HuH-7 (cell line): ENCODE results near the gene FRMD5.
A peak's percentile ranks its signal among the peaks of the same experiment; 100 is the strongest.

Experiments
- DNase-seq: peaks from one replicate; pipeline ENCODE4 v3.0.0; 2011; ENCODE audit warnings: low spot score

The FRMD5 gene

GRCh38 chr15:43923553-43923952, 271.5 kb downstream of the FRMD5 start:
- no peak for DNase-seq

GRCh38 chr15:43922021-43922420, 273.1 kb downstream of the FRMD5 start:
- no peak for DNase-seq

GRCh38 chr15:43920815-43921214, 274.3 kb downstream of the FRMD5 start:
- DNase-seq = no peak

DNA sequence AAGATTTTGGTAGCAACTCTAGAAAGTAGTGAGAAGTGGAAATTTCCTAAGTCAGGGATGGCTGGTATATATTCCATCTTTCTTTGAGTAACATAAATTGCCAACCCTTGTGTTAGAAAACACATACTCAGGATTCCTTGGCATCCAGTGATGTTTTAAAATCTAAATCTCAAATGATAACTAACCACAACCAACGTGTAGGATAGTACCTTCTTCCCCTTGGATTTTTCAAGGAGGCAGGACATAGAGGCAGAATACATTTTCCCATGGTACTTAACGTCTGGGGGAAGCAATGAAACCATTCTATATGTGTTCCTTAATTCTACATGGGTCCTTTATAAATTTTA, 274.8 kb downstream of the FRMD5 start:
- no peak for DNase-seq

DNA sequence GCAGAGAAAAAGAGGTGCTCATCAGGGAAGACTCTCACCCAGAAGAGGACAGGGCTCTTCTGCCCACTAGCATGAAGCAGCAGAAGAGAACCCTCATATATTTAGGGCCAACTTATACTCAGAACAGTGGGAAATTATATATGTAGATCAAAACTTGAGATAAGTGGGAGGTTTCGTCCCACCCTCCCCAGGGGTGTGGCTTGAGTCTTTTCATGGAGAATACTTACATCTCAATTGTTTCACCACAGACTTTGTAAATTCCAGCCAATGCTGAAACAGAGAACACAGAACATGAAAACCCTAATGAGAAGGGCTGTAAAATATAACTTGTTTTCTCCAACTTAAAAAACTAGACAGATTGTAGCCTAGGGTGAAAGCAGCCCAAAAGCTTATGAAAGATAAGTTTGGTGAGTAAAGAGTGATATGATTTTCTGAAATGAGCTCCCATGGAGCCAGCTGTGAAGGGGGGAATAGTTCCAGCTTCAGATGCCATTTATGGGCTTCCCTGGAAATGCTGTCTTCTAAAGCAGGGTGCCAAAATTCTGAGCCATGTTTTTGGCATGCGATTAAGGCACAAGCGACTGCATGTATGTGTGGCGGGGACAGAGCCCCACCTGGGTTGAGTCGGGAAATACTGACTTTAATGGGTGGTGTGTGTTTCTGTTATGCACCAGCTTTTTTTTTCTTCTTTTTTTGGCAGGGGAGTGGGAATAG, 275.4 kb downstream of the FRMD5 start:
- DNase-seq = no peak

DNA sequence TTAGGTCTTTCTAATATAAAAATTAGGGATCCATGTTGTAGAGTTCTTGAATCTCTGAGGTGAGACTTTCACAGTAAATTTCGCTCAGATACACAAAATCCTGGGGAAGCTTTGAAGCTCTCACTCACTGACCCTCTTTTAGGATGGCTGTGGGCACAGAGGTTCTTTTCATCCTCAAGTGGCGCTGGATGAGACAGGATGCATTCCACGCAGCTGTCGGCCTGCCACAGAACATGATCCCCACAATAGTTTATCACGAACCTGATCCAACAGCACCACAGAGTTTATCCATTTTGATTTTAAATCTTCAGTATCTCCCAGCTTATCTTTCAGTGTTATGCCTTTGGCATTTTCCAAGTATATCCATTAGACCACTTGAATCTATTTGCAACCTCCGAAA, 276.4 kb downstream of the FRMD5 start:
- no peak for DNase-seq

GRCh38 chr15:43916326-43916660, 278.8 kb downstream of the FRMD5 start:
- DNase-seq = no peak

GRCh38 chr15:43915631-43916325, 279.3 kb downstream of the FRMD5 start:
- DNase-seq = no peak

DNA sequence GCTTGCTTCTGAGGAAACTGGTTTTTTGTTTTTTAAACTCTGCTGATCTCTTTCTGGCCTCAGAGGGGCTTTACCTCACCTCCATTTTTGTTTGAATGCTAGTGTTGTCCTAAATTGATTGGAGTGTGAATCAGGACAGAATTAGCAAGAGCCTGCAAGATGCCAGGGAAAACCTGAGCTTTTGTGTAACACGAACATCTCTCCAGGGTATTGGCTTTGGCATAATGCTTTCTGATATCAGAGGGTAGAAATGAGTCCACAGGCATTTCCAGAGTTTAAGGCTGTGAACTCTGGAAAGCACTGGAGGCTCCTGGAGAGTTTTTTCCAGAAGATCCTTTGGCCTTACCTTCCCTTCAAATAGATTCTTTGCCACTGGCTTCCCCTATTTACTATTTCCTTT, 281.1 kb downstream of the FRMD5 start:
- no peak for DNase-seq

GRCh38 chr15:43913026-43913780, 281.9 kb downstream of the FRMD5 start:
- no peak for DNase-seq

DNA sequence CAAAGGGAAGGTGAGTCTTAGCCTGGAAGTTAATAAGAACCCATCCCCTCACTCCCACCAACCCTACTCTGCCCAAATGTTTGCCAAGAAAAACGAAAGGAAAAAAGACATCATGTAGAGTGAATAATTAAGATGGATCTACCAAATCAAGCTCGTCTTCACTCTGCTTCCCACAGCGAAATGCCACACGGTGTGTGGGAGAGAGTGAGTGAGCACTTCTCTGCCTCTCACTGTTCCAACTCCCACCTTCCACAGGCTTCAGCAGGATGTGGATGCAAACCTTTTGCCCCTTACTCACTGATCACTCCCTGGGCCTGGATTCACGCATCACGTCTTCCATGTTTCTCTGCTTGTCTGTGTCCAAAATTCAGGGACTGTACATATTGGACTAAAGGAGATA, 282.9 kb downstream of the FRMD5 start:
- DNase-seq = no peak

- no peak for DNase-seq
Measured at GRCh38 chr15:43911235-43911781, 283.8 kb downstream of the FRMD5 start.

GRCh38 chr15:43908516-43909050, 286.5 kb downstream of the FRMD5 start:
- DNase-seq = no peak

GRCh38 chr15:43905755-43906154, 289.3 kb downstream of the FRMD5 start:
- no peak for DNase-seq

- peak; percentile 79 for DNase-seq
Measured at GRCh38 chr15:43903864-43904290, 291.2 kb downstream of the FRMD5 start.

DNA sequence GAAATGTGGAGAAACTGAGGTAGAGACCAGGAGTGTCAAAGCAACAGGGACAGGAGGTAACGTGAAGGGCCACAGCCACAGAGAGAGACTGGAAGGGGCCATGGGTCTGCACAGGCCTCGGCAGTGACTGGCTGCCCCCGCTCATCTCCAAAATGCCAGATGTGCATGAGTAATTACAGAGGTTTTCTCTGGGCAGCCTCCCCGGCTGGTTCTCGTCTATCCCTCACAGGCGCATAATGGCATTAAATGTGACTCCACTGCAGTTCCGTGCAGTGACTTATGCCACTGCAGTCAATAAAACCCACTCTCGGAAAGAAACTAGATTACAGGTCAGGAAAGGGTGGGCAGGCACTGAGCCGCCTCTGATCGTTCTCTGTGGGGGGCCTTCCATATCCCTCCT, 293.6 kb downstream of the FRMD5 start:
- DNase-seq = no peak

DNA sequence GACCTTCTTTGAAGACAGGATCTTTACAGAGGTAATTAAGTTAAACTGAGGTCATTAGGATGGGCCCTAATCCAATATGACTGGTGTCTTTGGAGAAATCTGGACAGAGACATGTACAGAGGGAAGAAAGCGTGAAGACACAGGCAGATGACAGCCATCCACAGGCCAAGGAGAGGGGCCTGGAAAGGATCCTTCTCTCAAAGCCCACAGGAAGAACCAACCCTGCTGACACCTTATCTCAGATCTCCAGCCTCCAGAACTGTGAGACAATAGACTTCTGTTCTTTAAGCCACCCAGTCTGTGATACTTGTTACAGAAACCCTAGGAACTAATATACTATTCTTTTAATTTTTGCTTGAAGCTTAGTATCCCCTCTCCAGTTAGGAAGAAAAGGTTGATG, 294.1 kb downstream of the FRMD5 start:
- DNase-seq = no peak

DNA sequence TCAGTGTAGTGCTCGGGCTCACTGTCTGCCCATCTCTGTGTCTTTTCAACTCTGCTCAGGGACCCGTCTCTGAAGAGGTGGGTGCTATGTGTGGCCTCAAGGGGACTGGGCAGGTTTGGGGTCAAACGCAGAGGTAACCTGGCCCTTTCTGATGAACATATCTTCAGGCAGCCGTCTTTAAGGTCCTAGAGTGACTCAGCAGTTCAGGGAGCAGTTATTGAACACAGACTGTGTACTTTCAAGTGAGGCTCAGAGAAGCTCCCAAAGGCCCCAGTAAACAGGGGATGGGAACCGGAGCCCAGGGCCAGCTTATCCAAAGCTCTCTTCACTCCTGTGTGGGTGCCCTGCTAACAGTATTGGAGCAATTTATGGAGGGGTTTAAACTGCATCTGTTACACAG, 295.1 kb downstream of the FRMD5 start:
- no peak for DNase-seq

- no peak for DNase-seq
Measured at GRCh38 chr15:43898891-43899290, 296.2 kb downstream of the FRMD5 start.

- no peak for DNase-seq
Measured at GRCh38 chr15:43896543-43896942, 298.5 kb downstream of the FRMD5 start.

- no peak for DNase-seq
Measured at GRCh38 chr15:43895586-43895985, 299.5 kb downstream of the FRMD5 start.

- no peak for DNase-seq
Measured at GRCh38 chr15:43893956-43894355, 301.1 kb downstream of the FRMD5 start.

DNA sequence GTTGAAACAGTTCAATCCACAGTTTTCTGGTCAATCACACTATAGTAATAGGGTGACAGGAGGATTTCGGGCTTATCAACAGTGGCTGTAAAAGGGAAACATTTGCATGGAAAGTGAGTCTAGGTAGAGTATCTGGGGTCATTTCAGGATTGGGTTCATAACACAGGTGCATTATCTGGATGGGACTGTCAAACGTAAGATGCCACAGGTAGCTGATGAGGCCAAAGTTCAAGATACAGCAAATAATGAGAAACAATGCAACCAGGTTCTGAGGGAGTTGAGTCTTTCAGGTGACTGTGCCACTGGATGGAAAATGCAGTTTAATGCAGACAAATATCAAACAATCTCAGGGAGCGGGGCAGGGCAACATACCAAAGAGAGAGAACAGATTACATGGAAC, 306.0 kb downstream of the FRMD5 start:
- DNase-seq = no peak
